KMS-11 (cell line): ENCODE measurements around the gene FAM120AOS.

Source experiments
- H2AFZ ChIP-seq: fragments of 200-600 bp; sonication (generic); 2 replicates; pipeline ENCODE4 v1.6.1; 2016; ENCODE audit warnings: antibody characterized with exemption, mixed run types, low read depth
- H3K27ac ChIP-seq: fragments of 200-600 bp; sonication (generic); 2 replicates; pipeline ENCODE4 v1.6.1; 2016; ENCODE audit warnings: mild to moderate bottlenecking, mixed run types
- H3K27me3 ChIP-seq: fragments of 200-600 bp; sonication (generic); 2 replicates; pipeline ENCODE4 v1.6.1; 2017; ENCODE audit warnings: mild to moderate bottlenecking, low read depth, mixed run types, moderate library complexity; ENCODE audit not compliant: insufficient read depth
- H3K36me3 ChIP-seq: fragments of 200-600 bp; sonication (generic); 2 replicates; pipeline ENCODE4 v1.6.1; 2017; ENCODE audit warnings: mild to moderate bottlenecking, mixed run types; ENCODE audit not compliant: insufficient read depth
- H3K4me1 ChIP-seq: fragments of 200-600 bp; sonication (generic); 2 replicates; pipeline ENCODE4 v1.6.1; 2016; ENCODE audit warnings: mild to moderate bottlenecking, low read depth, mixed run types; ENCODE audit not compliant: poor library complexity, severe bottlenecking
- H3K4me2 ChIP-seq: fragments of 200-600 bp; sonication (generic); 2 replicates; pipeline ENCODE4 v1.7.0; 2016; ENCODE audit warnings: mild to moderate bottlenecking, mixed run types
- H3K4me3 ChIP-seq: fragments of 200-600 bp; sonication (generic); IDR thresholded peaks from 2 replicates; pipeline ENCODE4 v1.6.1; 2017; ENCODE audit warnings: low read depth, low read length, mixed read lengths; ENCODE audit not compliant: insufficient read depth
- H3K79me2 ChIP-seq: fragments of 200-600 bp; sonication (generic); 2 replicates; pipeline ENCODE4 v1.6.1; 2016; ENCODE audit warnings: low read depth, mixed run types; ENCODE audit not compliant: insufficient read depth
- H3K9ac ChIP-seq: fragments of 200-600 bp; sonication (generic); 2 replicates; pipeline ENCODE4 v1.6.1; 2016; ENCODE audit warnings: mild to moderate bottlenecking, mixed run types
- H4K20me1 ChIP-seq: fragments of 200-600 bp; sonication (generic); 2 replicates; pipeline ENCODE4 v1.6.1; 2016; ENCODE audit warnings: mild to moderate bottlenecking, mixed run types; ENCODE audit not compliant: insufficient read depth
- TF ChIP-seq, protein P1 (sequence below): fragments of 200-600 bp; sonication (generic); conservative IDR thresholded peaks from 2 replicates; pipeline ENCODE4 v1.6.1; 2017; ENCODE audit warnings: low read depth, mild to moderate bottlenecking, antibody characterized with exemption, low read length, moderate library complexity, mixed read lengths

The FAM120AOS gene

GRCh38 chr9:93475108-93475507, 21.7 kb upstream of the FAM120AOS start:
- Histone ChIP-seq H3K4me1 (peaks cover 14% of the 10 kb centered on the region), H3K36me3 (peaks cover 3% of the 10 kb centered on the region; the same call in 1 of the 2 replicates), H3K9ac (no peak overlapping the region), H3K27ac (no peak overlapping the region), H3K27me3 (no peaks in the 10 kb centered on the region), H3K4me2 (no peak overlapping the region), H3K79me2 (peaks cover 64% of the 10 kb centered on the region), H2AFZ (no peak overlapping the region), H4K20me1 (no peaks in the 10 kb centered on the region; the same call in 1 of the 2 replicates), H3K4me3 (no peak overlapping the region)
- TF ChIP-seq, protein P1, sequence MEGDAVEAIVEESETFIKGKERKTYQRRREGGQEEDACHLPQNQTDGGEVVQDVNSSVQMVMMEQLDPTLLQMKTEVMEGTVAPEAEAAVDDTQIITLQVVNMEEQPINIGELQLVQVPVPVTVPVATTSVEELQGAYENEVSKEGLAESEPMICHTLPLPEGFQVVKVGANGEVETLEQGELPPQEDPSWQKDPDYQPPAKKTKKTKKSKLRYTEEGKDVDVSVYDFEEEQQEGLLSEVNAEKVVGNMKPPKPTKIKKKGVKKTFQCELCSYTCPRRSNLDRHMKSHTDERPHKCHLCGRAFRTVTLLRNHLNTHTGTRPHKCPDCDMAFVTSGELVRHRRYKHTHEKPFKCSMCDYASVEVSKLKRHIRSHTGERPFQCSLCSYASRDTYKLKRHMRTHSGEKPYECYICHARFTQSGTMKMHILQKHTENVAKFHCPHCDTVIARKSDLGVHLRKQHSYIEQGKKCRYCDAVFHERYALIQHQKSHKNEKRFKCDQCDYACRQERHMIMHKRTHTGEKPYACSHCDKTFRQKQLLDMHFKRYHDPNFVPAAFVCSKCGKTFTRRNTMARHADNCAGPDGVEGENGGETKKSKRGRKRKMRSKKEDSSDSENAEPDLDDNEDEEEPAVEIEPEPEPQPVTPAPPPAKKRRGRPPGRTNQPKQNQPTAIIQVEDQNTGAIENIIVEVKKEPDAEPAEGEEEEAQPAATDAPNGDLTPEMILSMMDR = no peak

- Histone ChIP-seq H2AFZ (no peak overlapping the region), H3K79me2 (peaks cover 72% of the 10 kb centered on the region), H3K9ac (no peak overlapping the region), H4K20me1 (peaks cover 7% of the 10 kb centered on the region), H3K27ac (no peak overlapping the region), H3K4me3 (no peak overlapping the region), H3K27me3 (no peaks in the 10 kb centered on the region), H3K4me2 (no peak overlapping the region), H3K36me3 (peaks cover 3% of the 10 kb centered on the region; the same call in 1 of the 2 replicates), H3K4me1 (peaks cover 25% of the 10 kb centered on the region)
- TF ChIP-seq, protein P1 = no peak
Observed at GRCh38 chr9:93473411-93473810, 20.0 kb upstream of the FAM120AOS start.

GRCh38 chr9:93471124-93471523, 17.7 kb upstream of the FAM120AOS start:
- TF ChIP-seq, protein P1 = no peak
- H3K36me3 ChIP-seq = no peaks in the 10 kb centered on the region; the same call in 1 of the 2 replicates
- peaks cover 48% of the 10 kb centered on the region for H3K4me1 ChIP-seq
- peaks cover 90% of the 10 kb centered on the region for H3K79me2 ChIP-seq
- H4K20me1 ChIP-seq = peaks cover 7% of the 10 kb centered on the region
- H3K27me3 ChIP-seq = no peaks in the 10 kb centered on the region
- H3K4me2 ChIP-seq = no peak overlapping the region
- H3K27ac ChIP-seq = no peak overlapping the region
- no peak overlapping the region for H2AFZ ChIP-seq
- H3K4me3 ChIP-seq = no peak overlapping the region
- H3K9ac ChIP-seq = no peak overlapping the region

DNA sequence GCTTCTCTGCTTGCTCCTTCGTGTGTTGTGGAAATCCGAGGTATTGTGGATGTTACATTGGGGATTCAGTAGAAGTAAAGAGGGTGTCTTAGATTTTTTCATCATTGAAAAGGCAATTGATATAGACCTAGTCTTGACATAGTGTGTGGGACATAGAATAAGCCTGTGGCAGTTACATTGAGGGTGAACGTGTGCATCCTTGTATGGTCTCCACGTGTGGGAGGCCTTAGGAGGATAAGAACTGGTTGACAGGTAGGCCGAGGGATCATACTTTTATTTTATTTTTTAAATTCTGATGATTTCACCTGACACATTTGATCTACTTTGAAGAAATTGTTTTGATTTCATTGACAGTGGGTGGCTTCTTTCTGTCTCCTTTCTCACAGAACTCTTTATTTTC, 17.0 kb upstream of the FAM120AOS start:
- Histone ChIP-seq H3K27ac (no peak overlapping the region), H3K4me1 (peaks cover 46% of the 10 kb centered on the region), H3K79me2 (peaks cover 90% of the 10 kb centered on the region), H3K4me3 (no peak overlapping the region), H3K27me3 (no peaks in the 10 kb centered on the region), H2AFZ (no peak overlapping the region), H3K4me2 (no peak overlapping the region), H3K9ac (no peak overlapping the region), H4K20me1 (peaks cover 7% of the 10 kb centered on the region), H3K36me3 (no peaks in the 10 kb centered on the region; the same call in 1 of the 2 replicates)
- TF ChIP-seq, protein P1 = no peak
